Measurements from ENCODE around the gene DGLUCY.
"Not testable (repeated sequence)": the region's sequence is repeated elsewhere in the genome, so short reads cannot be mapped to it uniquely, and the experiment has no call there.

The DGLUCY gene

DNA sequence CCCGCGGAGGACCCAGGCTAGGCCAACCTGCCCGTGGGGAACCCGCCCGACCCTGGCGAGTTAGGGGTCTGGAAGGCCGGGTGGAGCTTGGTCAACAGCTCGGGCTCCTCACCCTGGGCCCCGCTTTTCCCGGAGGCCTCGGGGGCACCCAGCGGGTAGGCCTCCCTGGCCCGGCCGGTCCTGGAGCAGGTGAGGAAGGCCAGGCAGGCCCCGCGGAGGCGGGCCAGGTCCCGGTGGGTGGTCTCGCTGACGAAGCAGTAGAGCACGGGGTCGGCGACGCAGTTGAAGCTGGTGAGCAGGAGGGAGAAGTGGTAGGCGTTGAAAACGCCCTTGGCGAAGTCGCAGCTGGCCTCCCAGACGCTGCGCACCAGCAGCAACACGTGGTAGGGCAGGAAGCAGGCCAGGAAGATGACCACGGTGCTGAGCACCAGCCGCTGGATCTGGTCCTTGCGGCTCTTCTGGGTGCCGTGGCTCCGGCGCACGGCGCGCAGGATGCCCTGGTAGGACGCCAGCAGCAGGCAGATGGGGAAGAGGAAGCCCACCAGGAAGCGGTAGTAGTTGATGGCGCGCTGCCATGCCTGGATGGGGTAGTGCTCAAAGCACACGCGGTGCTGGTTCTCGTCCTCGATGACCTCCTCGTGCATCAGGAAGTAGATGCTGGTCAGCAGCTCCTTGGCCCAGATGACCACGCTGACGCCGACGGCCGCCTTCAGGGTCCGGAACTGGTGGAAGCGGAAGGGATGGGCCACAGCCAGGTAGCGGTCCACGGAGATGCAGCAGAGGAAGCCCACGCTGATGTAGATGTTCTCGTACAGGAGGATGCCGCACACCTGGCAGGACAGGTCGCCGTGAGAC, 120.3 kb downstream of the DGLUCY start:
- DNase-seq (ENCODE audit: low read depth), result no peak

DNA sequence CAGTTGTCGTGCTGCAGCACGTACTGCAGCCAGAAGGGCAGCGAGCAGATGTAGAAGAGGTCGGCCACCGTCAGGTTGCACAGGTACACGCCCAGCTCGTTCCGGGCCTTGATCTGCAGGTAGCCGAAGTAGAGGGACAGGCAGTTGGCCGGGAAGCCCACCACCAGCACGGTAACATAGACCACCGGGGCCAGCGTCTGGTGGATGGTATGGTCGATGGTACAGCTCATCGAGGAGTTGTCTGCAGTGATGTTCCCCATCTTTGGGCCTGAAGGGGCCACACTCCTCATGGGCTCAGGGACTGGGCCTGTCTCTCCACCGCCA, 120.9 kb downstream of the DGLUCY start:
- no peak for DNase-seq (ENCODE audit: low read depth)

DNA sequence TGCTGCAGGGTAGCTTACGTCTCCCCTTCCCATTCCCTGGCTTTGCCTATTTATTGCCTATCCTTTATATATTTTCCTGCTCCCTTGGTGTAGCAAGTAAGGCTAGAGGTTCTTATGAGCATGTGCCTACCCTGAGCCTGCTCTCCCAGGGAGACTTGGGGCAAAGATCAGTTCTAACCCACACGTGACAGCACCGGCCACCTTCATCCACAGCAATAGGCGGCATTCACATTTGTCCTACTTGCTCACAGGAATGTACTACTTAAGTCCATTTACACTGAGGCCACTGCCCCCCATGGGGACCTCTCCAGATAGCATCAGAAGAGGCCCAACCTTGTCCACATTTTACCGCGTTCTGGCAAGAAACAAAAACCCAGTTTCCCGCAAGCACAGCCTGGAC, 122.0 kb downstream of the DGLUCY start:
- DNase-seq (ENCODE audit: low read depth), result no peak

DNA sequence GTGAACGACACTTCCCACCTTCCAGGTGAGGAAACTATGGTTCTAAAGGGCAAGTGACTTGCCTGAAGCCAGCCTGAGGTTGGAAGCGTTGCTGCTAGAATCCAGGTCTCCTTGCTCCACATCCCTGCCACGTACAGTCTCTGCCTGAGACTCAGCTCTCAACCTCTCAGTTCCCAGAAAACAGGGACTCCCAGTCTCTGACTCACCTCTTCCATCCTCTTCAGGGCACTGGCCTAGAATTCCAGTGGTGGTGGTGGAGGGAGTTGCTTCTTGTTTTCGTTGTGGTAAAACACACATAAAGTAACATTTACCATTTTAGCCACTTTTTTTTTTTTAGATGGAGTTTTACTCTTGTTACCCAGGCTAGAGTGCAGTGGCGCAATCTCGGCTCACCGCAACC, 123.3 kb downstream of the DGLUCY start:
- no peak for DNase-seq (ENCODE audit: low read depth)

DNA sequence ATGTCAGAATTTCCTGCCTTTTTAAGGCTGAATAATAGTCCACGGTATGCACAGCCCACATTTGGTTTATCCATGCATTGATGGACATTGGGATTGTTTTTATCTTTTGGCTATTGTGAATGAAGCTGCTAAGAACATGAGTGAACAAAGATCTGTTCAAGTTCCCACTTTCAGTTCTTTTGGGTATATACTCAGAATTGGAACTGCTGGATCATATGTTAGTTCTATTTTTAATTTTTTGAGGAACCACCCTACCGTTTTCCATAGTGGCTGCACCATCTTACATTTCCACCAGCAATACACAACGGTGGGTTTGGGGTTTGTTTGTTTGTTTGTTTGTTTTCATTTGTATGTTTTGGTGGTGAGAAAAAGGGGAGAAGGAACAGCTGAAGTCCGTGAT, 124.2 kb downstream of the DGLUCY start:
- no peak for DNase-seq (ENCODE audit: low read depth)

DNA sequence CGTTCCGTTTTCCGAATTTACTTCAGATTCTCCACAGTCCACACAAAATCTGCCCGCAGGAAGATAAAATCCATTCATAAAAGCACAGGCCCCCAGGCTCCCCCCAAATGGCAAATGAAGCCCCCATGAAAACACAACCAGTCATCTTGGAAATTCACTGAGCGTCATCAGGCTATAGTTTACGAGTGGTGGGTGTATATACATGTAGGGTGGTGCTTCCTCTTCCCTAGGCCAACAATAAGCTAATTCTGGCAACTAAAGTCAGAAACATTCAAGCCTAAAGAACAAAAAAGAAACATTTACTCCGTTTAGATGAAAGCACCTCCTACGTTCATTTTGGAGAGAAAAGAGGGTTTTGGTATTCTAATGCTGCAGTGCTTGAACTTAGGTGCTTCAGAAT, 124.8 kb downstream of the DGLUCY start:
- no peak for DNase-seq (ENCODE audit: low read depth)

DNA sequence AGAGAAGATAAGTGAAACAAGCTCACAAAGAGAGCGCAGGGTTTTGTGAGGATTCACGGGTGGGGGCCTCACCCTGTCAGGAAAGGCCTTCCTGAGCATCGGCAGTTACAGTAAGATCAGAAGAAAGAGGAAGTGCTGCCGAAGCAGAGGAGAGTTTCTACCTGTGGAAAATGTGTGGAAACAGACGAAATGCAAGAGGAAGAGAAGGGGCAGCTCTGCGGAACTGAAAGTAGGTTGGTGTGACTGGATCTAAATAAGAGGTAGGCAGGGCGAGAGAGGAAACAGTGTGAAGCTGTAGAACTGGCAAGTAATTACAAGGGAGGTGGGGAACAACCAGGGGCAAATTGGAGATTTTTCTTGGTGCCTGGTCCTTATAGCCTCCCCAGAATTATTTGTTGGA, 128.0 kb downstream of the DGLUCY start:
- no peak for DNase-seq (ENCODE audit: low read depth)

DNA sequence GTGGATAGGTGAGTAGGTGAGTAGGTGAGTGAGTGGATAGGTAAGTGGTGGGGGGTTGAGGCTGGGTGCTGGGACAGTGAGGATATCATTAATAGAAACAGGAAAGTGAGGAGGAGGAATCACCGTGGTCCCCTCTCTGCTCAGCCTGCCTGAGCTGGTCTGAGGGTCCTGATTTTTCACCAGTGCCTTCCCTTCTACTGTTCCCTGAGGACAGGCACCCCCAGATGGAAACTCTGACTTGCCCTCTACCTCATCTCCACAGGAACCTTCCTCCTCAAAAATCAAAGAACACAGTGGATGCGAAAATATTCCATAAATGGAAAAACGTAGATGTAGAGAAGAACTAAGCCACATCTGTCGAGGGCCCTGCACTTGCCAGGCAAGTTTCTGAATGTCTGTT, 128.8 kb downstream of the DGLUCY start:
- no peak for DNase-seq (ENCODE audit: low read depth)

DNA sequence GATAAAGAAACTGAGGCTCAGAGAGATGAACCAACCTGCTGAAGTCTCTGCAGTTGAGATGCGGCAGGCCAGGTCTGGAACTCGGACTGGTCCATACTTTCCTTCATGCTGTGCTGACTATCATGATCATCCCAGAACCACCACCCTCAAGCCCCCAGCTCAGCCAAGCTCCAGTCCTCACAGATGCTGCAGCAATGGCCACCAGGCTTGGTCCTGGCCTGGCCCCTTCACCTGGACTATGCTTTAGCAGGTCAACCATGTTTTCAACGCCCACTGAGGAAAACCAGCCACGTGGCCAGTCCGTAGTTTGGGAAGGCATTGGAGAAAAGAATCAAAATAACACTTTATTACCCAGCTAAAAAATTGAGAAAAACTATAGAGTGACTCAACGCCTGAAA, 129.2 kb downstream of the DGLUCY start:
- no peak for DNase-seq (ENCODE audit: low read depth)

DNA sequence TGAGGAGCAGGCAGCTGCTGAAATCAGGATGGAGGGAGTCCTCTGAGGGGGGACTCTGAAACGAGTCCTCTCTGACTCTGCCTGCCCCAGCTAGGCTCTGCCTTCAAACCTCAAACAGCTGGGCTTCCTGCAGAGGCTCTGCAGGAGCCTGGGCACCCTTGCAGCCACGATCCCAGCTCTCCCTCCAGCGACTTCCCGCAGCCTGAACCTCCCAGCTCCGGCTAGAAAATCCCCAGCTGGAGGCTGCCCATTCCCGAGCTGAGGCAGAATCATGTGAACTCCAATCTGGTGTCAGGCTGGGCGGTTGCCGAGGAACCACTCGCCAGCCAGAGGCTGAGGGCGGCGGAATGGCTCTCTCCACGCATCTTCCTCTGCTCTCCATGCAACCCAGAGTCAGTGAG, 130.6 kb downstream of the DGLUCY start, which contains the start of gene GPR68:
Gene GPR68, minus strand, starts transcription at position 204 of the 401 bp plus-strand sequence. CDS start 9,654 bp downstream, outside the sequence.
- no peak for DNase-seq (ENCODE audit: low read depth)

DNA sequence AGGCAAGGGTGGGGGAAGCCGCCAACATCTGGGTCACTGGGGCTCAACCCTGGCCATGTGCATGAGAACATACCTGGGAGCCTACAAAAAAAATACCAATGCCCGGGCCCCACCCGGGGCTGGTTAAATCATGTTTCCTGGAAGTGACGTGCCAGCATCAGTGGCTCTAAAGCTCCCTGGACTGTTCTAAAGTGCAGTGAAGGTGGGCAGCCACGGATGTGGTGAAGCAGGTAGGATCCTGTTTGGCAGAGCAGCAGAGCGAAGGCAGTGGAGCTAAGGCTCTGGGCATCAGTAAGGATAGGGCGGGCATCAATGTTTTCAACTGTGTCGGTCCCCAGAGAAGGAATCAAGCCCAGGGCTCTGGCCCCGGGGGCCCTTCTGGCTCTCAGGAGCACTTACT, 131.2 kb downstream of the DGLUCY start:
- DNase-seq (ENCODE audit: low read depth), result peak; percentile 66

DNA sequence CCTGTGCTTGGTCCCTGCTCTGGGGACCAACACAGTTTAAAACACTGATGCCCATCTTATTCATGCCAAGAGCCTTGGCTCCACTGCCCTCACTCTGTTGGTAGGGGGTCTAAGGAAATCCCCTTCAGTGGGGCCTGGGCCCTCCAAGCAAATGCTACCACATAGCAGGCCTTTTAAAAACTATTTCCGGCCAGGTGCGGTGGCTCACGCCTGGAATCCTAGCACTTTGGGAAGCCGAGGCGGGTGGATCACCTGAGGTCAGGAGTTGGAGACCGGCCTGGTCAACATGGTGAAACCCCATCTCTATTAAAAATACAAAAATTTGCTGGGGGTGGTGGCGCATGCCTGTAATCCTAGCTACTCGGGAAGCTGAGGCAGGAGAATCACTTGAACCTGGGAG, 131.7 kb downstream of the DGLUCY start:
- not testable (repeated sequence) for DNase-seq (ENCODE audit: low read depth)

DNA sequence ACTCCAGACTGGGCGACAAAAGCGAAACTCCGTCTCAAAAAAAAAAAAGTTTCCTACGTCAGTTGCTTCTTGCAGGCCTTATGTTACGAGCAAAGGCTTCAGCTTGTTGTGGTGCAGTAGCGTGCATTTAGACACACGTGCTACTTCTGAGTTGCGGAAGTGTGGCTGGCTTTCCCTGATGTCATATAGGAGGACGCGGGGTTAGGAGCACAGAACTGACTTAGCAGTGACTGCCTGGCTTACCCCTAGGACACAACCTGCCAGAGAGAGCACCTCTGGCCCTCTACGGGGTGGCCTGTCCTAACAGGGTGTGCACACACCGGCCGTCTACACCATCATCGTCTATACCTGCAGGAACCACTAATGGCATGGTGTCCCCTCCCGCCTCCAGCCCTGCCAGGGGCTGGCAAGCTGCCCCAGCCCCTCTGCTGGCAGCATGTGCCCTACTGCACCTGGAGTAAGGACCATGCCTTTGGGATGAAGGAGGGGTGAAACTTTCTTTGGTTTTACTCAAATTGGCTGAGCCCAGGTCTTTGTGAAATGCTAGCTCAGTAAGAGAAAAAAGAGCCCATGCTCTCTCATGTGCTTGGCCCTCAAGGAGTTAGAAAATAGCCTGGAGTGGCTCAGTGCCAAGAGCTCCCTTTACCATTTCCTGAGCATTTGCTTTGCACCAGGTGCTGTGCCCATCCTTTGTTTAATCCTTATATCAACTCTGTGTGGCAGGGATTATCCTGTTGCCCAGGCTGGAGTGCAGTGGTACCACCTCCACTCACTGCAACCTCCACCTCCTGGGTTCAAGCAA, 132.4 kb downstream of the DGLUCY start:
- DNase-seq (ENCODE audit: low read depth), result peak; percentile 71

DNA sequence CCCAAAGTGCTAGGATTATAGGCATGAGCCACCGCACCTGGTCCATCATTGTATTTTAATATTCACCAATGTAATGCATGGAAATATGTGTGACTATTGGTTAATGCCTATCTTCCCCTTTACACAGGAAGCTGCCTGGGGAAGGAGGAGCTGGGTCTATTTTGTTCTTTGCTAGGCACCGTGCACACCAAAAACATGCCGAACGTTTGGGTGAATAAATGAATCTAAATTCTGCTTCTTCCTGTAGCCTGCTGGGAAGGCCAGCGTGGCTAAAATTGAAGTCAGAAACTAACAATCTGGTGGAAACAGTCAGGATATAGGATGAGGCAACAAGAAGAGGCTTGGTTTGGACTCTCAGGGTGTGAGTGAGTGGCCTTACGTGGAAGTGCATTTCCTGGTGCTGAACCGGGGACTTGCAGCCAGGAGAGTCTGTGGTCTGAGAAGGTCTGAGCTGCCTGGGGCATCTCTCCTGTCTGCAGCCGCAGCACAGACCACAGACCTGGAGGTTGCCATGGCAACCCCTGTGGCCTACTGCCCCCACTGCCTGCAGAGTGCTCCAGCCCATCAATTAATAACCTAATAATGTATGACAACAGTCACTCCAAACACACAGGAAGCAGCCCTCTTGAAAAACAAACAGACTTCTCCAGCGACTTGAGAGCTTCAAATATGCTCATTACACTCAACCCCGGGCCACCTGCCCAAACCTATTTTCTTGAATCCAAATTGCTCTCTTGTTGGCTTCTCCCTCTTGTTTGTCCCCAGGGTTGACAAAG, 136.2 kb downstream of the DGLUCY start:
- no peak for DNase-seq (ENCODE audit: low read depth)

DNA sequence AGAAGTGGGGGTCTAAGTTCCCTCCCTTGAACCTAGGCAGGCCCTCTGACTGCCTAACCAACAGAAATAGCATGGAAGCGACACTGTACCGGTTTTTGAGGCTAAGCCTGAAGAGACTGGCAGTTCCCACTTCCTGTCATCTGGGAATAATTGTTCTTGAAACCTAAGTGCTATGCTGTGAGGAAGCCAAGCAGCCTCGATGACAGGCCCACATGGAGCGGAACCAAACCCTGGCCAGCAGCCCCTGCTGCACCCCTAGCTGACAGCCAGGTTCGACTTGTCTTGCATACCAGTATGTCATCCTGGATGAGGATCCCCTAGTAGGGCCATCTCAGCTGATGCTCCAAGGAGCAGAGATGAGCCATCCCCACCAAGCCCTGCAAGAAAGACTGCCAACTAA, 137.0 kb downstream of the DGLUCY start:
- DNase-seq (ENCODE audit: low read depth), result no peak

DNA sequence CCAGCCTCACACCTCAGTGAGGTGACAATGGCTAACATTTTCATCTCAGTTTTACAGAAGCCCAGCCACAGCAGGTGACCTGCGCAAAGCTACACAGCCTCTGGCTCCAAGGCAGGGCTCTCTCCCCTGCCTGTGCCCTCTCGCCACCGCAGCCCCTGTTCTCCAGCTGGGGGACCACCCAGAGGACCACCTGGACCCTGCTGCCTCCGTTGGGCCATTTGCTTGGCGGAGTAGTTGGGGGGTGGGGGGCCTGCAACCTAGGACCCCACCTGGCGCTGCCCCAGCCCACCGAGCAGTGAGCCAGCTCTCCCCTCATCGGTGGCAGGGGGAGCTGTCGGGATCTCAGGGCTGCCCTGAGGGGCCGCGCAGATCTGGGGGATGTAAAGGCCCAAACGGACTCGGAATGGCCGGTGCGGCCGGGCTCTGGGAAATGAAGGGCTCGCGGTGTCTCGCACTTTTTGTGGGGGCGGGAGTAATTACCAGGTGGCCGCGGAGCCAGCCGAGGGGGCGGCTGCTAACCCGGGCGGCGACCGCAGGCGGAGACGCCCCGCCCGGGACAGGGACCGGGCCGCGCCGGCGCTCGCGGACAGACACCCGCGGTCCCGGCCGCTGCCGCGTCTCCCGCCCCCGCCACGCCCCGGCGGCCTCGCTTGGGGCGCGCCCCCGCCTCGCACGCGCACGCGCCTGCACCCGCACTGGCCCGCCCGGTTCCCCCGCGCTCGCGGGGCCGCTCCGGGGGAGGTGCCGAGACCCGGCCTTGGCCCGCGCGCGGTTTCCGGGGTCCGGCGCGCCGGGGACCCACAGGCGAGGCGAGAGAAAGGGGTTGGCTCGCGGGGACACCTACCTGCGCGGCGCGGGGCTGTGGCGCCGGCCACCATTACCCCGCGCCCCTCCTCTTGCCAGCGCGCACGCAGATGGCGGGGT, 139.3 kb downstream of the DGLUCY start:
- peak; percentile 57 for DNase-seq (ENCODE audit: low read depth)

DNA sequence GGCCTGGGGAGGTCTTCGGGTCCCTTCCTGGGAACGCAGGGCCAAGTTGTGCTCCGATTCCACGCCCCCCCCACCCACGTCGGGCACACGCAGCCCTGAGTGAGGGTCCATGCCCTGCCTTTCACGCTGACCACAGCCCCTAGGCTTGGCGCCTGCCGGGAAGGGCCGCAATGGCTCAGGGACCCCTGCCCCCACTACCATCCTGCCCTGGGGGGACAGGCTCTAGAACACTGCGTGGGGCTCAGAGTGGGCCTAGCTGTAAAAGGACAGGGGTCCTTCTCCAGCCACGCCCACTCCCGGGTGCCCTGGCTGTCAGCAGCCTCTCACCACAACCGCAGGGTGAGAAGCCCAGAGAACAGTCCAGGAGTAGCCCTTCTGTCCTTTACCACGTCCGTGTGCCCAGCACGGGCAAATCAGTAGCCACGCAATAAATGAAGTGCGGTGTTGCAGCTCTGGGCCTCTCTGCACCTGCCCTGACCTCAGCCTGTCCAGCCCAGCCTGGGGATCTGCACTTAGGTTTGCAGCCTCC, 140.0 kb downstream of the DGLUCY start:
- no peak for DNase-seq (ENCODE audit: low read depth)

DNA sequence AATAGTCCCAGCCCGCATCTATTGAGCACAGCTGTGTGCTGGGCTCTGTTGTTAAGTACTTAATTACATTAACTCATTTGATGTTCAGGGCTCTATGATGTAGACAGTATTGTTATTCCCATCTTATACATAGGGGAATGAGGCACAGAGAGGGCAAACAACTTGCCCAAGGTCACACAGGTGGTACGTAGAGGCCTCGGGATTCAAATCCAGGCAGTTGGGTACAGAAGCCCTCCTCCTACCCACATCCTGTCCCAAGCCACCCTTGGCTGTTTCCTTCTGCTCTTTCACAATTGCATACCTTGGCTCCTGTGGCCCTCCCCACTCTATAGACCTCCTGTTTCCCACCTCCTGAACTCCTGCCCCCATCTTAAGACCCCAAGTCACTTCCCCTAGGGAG, 140.6 kb downstream of the DGLUCY start:
- no peak for DNase-seq (ENCODE audit: low read depth)

DNA sequence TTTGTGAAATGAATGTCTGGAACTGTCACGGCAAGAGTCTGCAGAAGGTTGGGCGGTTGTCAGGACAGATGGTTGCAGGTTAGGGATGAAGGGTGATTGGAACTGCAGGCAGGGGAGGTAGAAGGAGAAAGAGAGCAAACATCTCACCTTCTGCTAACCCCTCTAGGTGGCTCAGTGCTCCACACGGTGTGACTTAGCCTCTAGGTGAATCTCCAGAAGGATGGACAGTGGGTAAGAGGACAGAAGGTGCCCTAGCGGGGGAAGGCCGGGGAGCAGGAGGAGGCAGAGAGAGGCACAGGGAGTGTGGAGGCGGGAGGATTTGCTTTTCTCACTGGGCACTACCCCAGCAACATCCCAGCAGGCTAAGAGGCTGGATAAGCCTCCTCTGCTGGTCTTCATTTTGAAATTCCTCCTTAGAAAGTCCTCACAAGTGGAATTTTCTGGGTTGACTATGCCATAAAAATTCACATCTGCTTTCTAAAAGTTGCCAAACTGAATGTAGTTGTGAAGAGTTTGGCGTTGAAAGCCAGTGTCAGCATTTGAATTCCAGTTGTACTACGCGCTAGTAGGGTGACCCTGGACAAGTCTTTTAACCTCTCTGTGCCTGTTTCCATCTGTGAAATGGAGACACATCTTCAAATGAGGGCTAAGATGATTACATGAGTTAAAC, 141.3 kb downstream of the DGLUCY start:
- DNase-seq (ENCODE audit: low read depth), result no peak

DNA sequence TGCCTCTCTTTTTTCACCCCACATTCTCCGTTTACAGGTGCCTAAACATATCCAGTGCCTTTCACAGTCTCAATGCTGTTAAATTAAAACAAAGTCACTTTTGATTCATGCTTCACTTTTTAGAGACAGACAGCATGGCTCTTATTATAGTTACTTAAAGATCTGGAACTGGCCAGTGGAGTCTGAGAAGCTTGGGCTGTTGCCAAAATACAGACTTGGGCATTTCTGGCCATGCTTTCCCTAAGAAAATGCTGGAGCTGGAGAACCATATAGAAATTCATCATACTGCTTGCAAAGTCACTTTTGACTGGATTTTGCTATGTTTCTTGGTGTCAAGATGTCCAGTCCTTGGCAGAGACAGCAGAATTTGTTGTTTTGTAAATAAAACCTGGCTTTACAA, 142.8 kb downstream of the DGLUCY start:
- no peak for DNase-seq (ENCODE audit: low read depth)
